ENCODE results near the gene ESRRA. TPM values are rescaled to one million over a fixed set of nuclear protein-coding genes. Genes with fewer than 3 reads are reported as not detected.

ESRRA gene
- total and polyA plus RNA-seq, 2 of the 8 experiments (the other 6 are each of a cell fraction or from before 2014, with no cell fraction given), result 18.2 to 37.0 TPM

- TF ChIP-seq SIN3A (conservative IDR thresholded peaks at IDR 0.05 in 1 of 2, IDR thresholded peaks at IDR 0.05 in 1 of 2; ENCODE audit: low read depth in 1 of 2, low read length in 2 of 2) (no peak), USF2 (IDR thresholded peaks at IDR 0.05; ENCODE audit: low read length) (no peak), RXRA (IDR thresholded peaks at IDR 0.05; ENCODE audit: insufficient read depth, low read depth, low read length) (no peak), ZNF274 (IDR thresholded peaks at IDR 0.05; ENCODE audit: borderline replicate concordance, extremely low read depth, low read length) (no peak), HDAC2 (IDR thresholded peaks at IDR 0.05; ENCODE audit: borderline replicate concordance in 1 of 2, low read depth in 2 of 2, low read length in 2 of 2) (no peak)
Measured at GRCh38 chr11:64364435-64364834, 59.1 kb downstream of the ESRRA start (continued).
